Mesenchymal stem cell (in vitro differentiated cells and primary cell): ENCODE results near the gene CERS1.
"Not testable (repeated sequence)": the region's sequence is repeated elsewhere in the genome, so short reads cannot be mapped to it uniquely, and the experiment has no call there.

Source experiments
- DNase-seq: peaks from one replicate; pipeline ENCODE4 v3.0.0-alpha.2; 2013
- H2AFZ ChIP-seq: one replicate; pipeline ENCODE4 v1.6.1; 2013; ENCODE audit warnings: low read depth, mild to moderate bottlenecking, control low read depth, inconsistent platforms, low read length, moderate library complexity
- H2AK5ac ChIP-seq: 2 replicates; pipeline ENCODE4 v1.6.1; 2013; ENCODE audit warnings: low read length, moderate library complexity, mild to moderate bottlenecking, inconsistent platforms; ENCODE audit not compliant: severe bottlenecking
- H2BK120ac ChIP-seq: one replicate; pipeline ENCODE4 v1.6.1; 2013; ENCODE audit warnings: low read depth, mild to moderate bottlenecking, inconsistent platforms, low read length, moderate library complexity
- H2BK12ac ChIP-seq, 2 experiments: one replicate each; pipeline ENCODE4 v1.6.1; 2013; ENCODE audit warnings: inconsistent platforms in 2 of 2, low read length in 2 of 2, mild to moderate bottlenecking in 2 of 2, moderate library complexity in 2 of 2, control low read depth in 1 of 2
- H2BK15ac ChIP-seq: one replicate; pipeline ENCODE4 v1.6.1; 2013; ENCODE audit warnings: mild to moderate bottlenecking, low read depth, inconsistent platforms; ENCODE audit not compliant: poor library complexity, severe bottlenecking
- H2BK5ac ChIP-seq: 2 replicates; pipeline ENCODE4 v1.6.1; 2013; ENCODE audit warnings: low read depth, mild to moderate bottlenecking, low read length, control low read depth, inconsistent platforms; ENCODE audit not compliant: poor library complexity, severe bottlenecking
- H3K14ac ChIP-seq, 2 experiments: one replicate each; pipeline ENCODE4 v1.6.1; 2013; ENCODE audit warnings: inconsistent platforms in 2 of 2, low read length in 2 of 2, control low read depth in 1 of 2, mild to moderate bottlenecking in 1 of 2, moderate library complexity in 1 of 2
- H3K18ac ChIP-seq, 2 experiments: one replicate each; pipeline ENCODE4 v1.6.1; 2013; ENCODE audit warnings: inconsistent platforms in 2 of 2, low read length in 2 of 2, control low read depth in 1 of 2, low read depth in 1 of 2, mild to moderate bottlenecking in 1 of 2
- H3K23ac ChIP-seq, 2 experiments: one replicate each; pipeline ENCODE4 v1.6.1; 2013; ENCODE audit warnings: inconsistent platforms in 2 of 2, low read length in 2 of 2, mild to moderate bottlenecking in 2 of 2, moderate library complexity in 2 of 2, control low read depth in 1 of 2
- H3K27ac ChIP-seq: 2 replicates; pipeline ENCODE4 v1.5.1; 2013; ENCODE audit warnings: mild to moderate bottlenecking, moderate library complexity, low read length, control low read depth, inconsistent platforms; ENCODE audit not compliant: poor library complexity, severe bottlenecking
- H3K27me3 ChIP-seq, 2 experiments: 2 replicates each; pipeline versions ENCODE4 v1.6.1 to v1.7.0; 2013; ENCODE audit warnings: low read length in 2 of 2, mild to moderate bottlenecking in 2 of 2, moderate library complexity in 2 of 2, control low read depth in 1 of 2, inconsistent platforms in 1 of 2; ENCODE audit not compliant: control insufficient read depth in 1 of 2, insufficient read depth in 1 of 2
- H3K36me3 ChIP-seq, 2 experiments: 2 replicates each; pipeline versions ENCODE4 v1.6.1 to v1.7.0; 2013; ENCODE audit warnings: low read length in 2 of 2, control low read depth in 1 of 2, inconsistent platforms in 1 of 2, low read depth in 1 of 2, mild to moderate bottlenecking in 1 of 2; ENCODE audit not compliant: insufficient read depth in 2 of 2, control insufficient read depth in 1 of 2
- H3K4ac ChIP-seq, 2 experiments: one replicate each; pipeline ENCODE4 v1.6.1; 2013; ENCODE audit warnings: inconsistent platforms in 2 of 2, low read length in 2 of 2, mild to moderate bottlenecking in 2 of 2, moderate library complexity in 2 of 2, control low read depth in 1 of 2, low read depth in 1 of 2
- H3K4me1 ChIP-seq: 2 replicates; pipeline ENCODE4 v1.6.1; 2013; ENCODE audit warnings: low read depth, low read length, control low read depth; ENCODE audit not compliant: control insufficient read depth, insufficient read depth
- H3K4me2 ChIP-seq: 2 replicates; pipeline ENCODE4 v1.6.1; 2013; ENCODE audit warnings: low read length, mild to moderate bottlenecking, inconsistent platforms; ENCODE audit not compliant: poor library complexity, severe bottlenecking
- H3K4me3 ChIP-seq, 2 experiments: 2 replicates each; pipeline versions ENCODE4 v1.5.1 to v1.7.0; 2013; ENCODE audit warnings: low read length in 2 of 2, mild to moderate bottlenecking in 2 of 2, control low read depth in 1 of 2, low read depth in 1 of 2; ENCODE audit not compliant: insufficient read depth in 1 of 2
- H3K79me1 ChIP-seq: replicated peaks from 2 replicates; pipeline ENCODE4 v1.6.1; 2013; ENCODE audit warnings: mild to moderate bottlenecking, control low read depth, low read length, inconsistent platforms; ENCODE audit not compliant: poor library complexity, severe bottlenecking
- H3K9ac ChIP-seq: 2 replicates; pipeline ENCODE4 v1.7.0; 2013; ENCODE audit warnings: mild to moderate bottlenecking, low read length, moderate library complexity
- H3K9me3 ChIP-seq: 2 replicates; pipeline ENCODE4 v1.7.0; 2013; ENCODE audit warnings: mild to moderate bottlenecking, low read length; ENCODE audit not compliant: control insufficient read depth
- H4K8ac ChIP-seq: one replicate; pipeline ENCODE4 v1.6.1; 2013; ENCODE audit warnings: inconsistent platforms, mild to moderate bottlenecking, low read length, moderate library complexity
- H4K91ac ChIP-seq: one replicate; pipeline ENCODE4 v1.6.1; 2013; ENCODE audit warnings: mild to moderate bottlenecking, low read length, inconsistent platforms
- WGBS: methylation state at CpG from one replicate; pipeline ENCODE4 v1.1.7; 2013; ENCODE audit warnings: mixed read lengths; 5-methylcytosine and 5-hydroxymethylcytosine counted together

The CERS1 gene

GRCh38 chr19:18902519-18902918 is 6.6 kb upstream of the CERS1 start:
- not testable (repeated sequence) for H2AFZ ChIP-seq, DNase-seq, H3K4me2 ChIP-seq, H3K27me3 ChIP-seq, H2BK12ac ChIP-seq, H3K4ac ChIP-seq, H2BK120ac ChIP-seq, H3K14ac ChIP-seq, H3K18ac ChIP-seq, H2AK5ac ChIP-seq, H3K9me3 ChIP-seq, H2BK5ac ChIP-seq, H3K23ac ChIP-seq, H3K4me1 ChIP-seq, H4K91ac ChIP-seq, H3K9ac ChIP-seq, H3K4me3 ChIP-seq, H3K27ac ChIP-seq, H2BK15ac ChIP-seq, H4K8ac ChIP-seq
- Histone ChIP-seq H3K79me1 (peaks cover 26% of the 10 kb centered on the region), H3K36me3 (peaks cover 72 to 85% of the 10 kb centered on the region in 2 experiments)
- 98% methylated on average over 4 of the region's 5 CpGs for WGBS

GRCh38 chr19:18901491-18901890 is 5.5 kb upstream of the CERS1 start:
- Histone ChIP-seq H3K23ac (no peak overlapping the region), H2BK5ac (no peak overlapping the region), H3K4ac (no peak overlapping the region), H3K4me2 (no peak overlapping the region), H2BK12ac (no peak overlapping the region), H3K4me3 (no peak overlapping the region), H3K79me1 (peaks cover 20% of the 10 kb centered on the region), H2BK15ac (no peak overlapping the region), H4K8ac (no peak overlapping the region), H3K14ac (no peak overlapping the region), H2AFZ (no peak overlapping the region), H2BK120ac (no peak overlapping the region), H3K27ac (no peak overlapping the region), H3K4me1 (peaks cover 6% of the 10 kb centered on the region), H3K18ac (no peak overlapping the region), H3K9ac (no peak overlapping the region), H4K91ac (no peak overlapping the region), H3K27me3 (peaks cover 6 to 8% of the 10 kb centered on the region in 2 experiments), H3K9me3 (no peaks in the 10 kb centered on the region), H2AK5ac (no peak overlapping the region), H3K36me3 (peaks cover 64 to 75% of the 10 kb centered on the region in 2 experiments)
- DNase-seq = no peak
- WGBS = 92% methylated on average over 6 of the region's 7 CpGs

DNA sequence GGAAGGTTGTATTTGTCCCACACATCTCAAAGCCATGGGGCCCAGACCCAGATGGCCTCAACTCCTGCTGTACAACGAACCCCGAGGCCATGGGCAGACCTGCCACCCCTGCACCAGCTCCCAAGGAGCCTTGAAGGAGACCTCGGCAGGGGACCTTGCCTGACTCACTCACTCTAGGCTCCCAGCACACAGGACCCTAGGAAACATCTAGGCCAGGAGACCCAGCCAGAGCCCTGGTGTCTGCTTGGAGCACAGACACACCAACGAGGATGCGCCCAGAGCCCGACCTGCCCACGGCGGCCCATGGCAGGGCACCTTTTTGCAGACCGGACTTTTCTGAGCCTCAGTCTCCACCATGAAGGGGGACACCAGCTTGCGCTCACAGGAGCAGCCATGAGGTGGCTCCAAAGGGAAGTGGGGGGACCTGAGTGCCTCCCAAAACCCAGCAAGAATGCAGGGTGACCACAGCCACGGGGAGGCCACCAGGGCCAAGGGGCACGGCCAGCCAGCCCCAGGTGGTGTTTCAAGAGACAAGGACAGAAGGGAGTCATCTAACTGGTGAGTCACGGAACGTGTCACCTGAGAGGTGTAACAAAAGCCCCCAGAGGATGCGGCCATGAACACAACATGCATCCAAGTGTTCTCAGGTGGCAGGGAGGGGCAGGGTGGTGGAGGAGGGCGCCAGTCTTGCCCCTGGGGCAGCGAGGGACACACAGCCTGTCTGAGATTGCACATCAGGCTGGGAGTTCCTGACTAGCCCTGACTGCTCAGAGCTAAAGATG is 4.9 kb upstream of the CERS1 start:
- Histone ChIP-seq H2BK5ac (no peak overlapping the region), H3K9me3 (no peaks in the 10 kb centered on the region), H3K14ac (no peak overlapping the region), H3K9ac (no peak overlapping the region), H2AK5ac (no peak overlapping the region), H4K91ac (no peak overlapping the region), H2BK15ac (no peak overlapping the region), H3K23ac (no peak overlapping the region), H3K4ac (no peak overlapping the region), H2BK120ac (no peak overlapping the region), H3K4me2 (no peak overlapping the region), H3K36me3 (peaks cover 58 to 69% of the 10 kb centered on the region in 2 experiments), H3K4me3 (no peak overlapping the region), H3K27ac (no peak overlapping the region), H3K18ac (no peak overlapping the region), H2BK12ac (no peak overlapping the region), H2AFZ (no peak overlapping the region), H3K4me1 (peaks cover 11% of the 10 kb centered on the region), H4K8ac (no peak overlapping the region), H3K27me3 (peaks cover 8 to 9% of the 10 kb centered on the region in 2 experiments), H3K79me1 (peaks cover 17% of the 10 kb centered on the region)
- no peak for DNase-seq
- WGBS = 94% methylated on average over 17 of the region's 17 CpGs

DNA sequence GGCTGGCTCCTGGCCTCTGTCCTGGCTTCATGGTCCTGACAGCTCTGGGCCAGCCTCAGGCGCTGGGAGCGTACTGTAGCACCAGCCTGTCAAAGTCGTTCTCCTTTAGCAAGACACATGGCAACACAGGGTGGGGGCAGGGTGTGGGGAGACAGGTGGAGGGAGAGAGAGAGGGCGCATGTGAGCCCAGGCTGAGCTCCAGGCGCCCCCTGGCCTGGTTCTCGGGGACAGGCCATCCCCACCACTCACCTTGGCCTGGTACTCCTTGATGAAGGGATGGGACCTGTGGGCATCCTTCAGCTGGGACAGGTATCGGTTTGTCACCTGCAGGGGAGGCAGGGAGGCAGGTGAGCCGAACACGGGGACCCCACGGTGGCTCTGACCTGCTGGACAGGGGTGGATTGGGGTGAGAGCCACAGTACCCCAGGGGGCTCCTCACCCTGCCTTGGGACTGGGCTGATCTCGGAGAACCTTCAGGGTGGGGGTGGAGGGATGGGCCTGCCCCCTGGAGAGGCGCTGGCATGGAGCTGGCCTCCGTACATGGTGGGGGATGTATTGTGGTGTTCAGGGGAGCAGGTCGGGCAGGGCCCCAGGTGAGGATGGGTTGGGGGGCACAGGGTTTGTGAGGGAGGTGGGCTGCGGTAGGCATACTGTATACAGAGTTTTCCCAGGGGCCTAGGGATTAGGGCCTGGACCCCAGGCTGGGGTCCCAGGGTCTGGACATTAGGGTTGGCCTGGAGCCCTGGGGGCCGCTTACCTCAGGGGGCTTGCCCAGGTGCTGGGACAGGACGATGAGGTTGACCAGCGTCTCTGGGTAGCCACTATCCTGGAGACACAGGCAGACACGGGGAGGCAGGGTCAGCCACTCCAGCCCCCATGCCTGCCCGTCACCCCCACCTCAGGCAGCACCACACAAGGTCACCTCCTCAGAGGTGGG is 3.9 kb upstream of the CERS1 start:
- no peak overlapping the region for H3K4ac ChIP-seq
- no peak overlapping the region for H4K8ac ChIP-seq
- no peak overlapping the region for H2BK15ac ChIP-seq
- H2BK5ac ChIP-seq = no peak overlapping the region
- peaks cover 21% of the 10 kb centered on the region for H3K4me1 ChIP-seq
- no peak overlapping the region for H3K4me2 ChIP-seq
- no peak overlapping the region for H2AFZ ChIP-seq
- H3K9ac ChIP-seq = no peak overlapping the region
- H2AK5ac ChIP-seq = no peak overlapping the region
- peaks cover 13% of the 10 kb centered on the region for H3K79me1 ChIP-seq
- no peaks in the 10 kb centered on the region for H3K9me3 ChIP-seq
- peaks cover 49 to 59% of the 10 kb centered on the region in 2 experiments for H3K36me3 ChIP-seq
- H3K27ac ChIP-seq = no peak overlapping the region
- no peak overlapping the region for H2BK120ac ChIP-seq
- H2BK12ac ChIP-seq = no peak overlapping the region
- H3K4me3 ChIP-seq = peak overlapping the region in 1 of 2 experiments; percentile 21
- no peak overlapping the region for H4K91ac ChIP-seq
- H3K23ac ChIP-seq = no peak overlapping the region
- WGBS = 92% methylated on average over 19 of the region's 20 CpGs
- no peak overlapping the region for H3K18ac ChIP-seq
- no peak overlapping the region for H3K14ac ChIP-seq
- no peak for DNase-seq
- H3K27me3 ChIP-seq = peaks cover 9 to 13% of the 10 kb centered on the region in 2 experiments
